IMR-90 (cell line): ENCODE data around the gene CAMLG. TPM values are rescaled to one million over a fixed set of nuclear protein-coding genes. Genes with fewer than 3 reads are reported as not detected.

Experiments used
- ATAC-seq: fragments of 200-7000 bp; cut with Tn5 transposase; 2 replicates; pipeline ENCODE4 v1.9.1; 2020; ENCODE audit warnings: low read depth, mild to moderate bottlenecking, moderate library complexity
- BruUV-seq: library from RNA; stranded (reverse); fragments of 400-500 nt; replicated peaks from 2 replicates; lab custom pipeline; 2021; lab: Mats Ljungman, UMichigan
- CTCF ChIA-PET: fragments of 300-600 bp; formaldehyde crosslinking; extraction: SDS; loops from one replicate; lab custom pipeline; 2021; ENCODE audit warnings: antibody characterized with exemption; lab: Yijun Ruan, JAX
- POLR2A ChIA-PET: fragments of 300-600 bp; sonication (Branson Sonifier 250); formaldehyde crosslinking; loops from one replicate; lab custom pipeline; 2022; ENCODE audit warnings: antibody characterized with exemption; ENCODE audit not compliant: unreplicated experiment; lab: Charles Lee
- DNase-seq: peaks from one replicate; pipeline ENCODE4 v3.0.0; 2013
- H2AFZ ChIP-seq: replicated peaks from 2 replicates; pipeline ENCODE3; 2013; ENCODE audit warnings: low read length, mild to moderate bottlenecking; ENCODE audit not compliant: poor library complexity
- H2AK5ac ChIP-seq: 2 replicates; pipeline ENCODE4 v1.6.1; 2013; ENCODE audit warnings: low read depth, low read length, inconsistent platforms
- H2AK9ac ChIP-seq: replicated peaks from 2 replicates; pipeline ENCODE3; 2013; ENCODE audit warnings: mild to moderate bottlenecking, low read depth, low read length, moderate library complexity; ENCODE audit not compliant: poor library complexity
- H2BK120ac ChIP-seq: 2 replicates; pipeline ENCODE4 v1.6.1; 2013; ENCODE audit warnings: low read depth, low read length, inconsistent platforms
- H2BK15ac ChIP-seq: 3 replicates; pipeline ENCODE4 v1.6.1; 2013; ENCODE audit warnings: low read depth, low read length, inconsistent platforms
- H2BK20ac ChIP-seq: 2 replicates; pipeline ENCODE4 v1.6.1; 2013; ENCODE audit warnings: low read depth, mild to moderate bottlenecking, inconsistent platforms, low read length, moderate library complexity
- H2BK5ac ChIP-seq: 2 replicates; pipeline ENCODE4 v1.6.1; 2013; ENCODE audit warnings: mild to moderate bottlenecking, low read depth, low read length, inconsistent platforms; ENCODE audit not compliant: poor library complexity, severe bottlenecking
- H3K14ac ChIP-seq: replicated peaks from 2 replicates; pipeline ENCODE4 v1.6.1; 2013; ENCODE audit warnings: low read depth, low read length, inconsistent platforms
- H3K18ac ChIP-seq: 2 replicates; pipeline ENCODE4 v1.6.1; 2013; ENCODE audit warnings: low read depth, low read length, control low read depth
- H3K23ac ChIP-seq: 2 replicates; pipeline ENCODE4 v1.6.1; 2013; ENCODE audit warnings: low read depth, low read length, inconsistent platforms
- H3K27ac ChIP-seq: 2 replicates; pipeline ENCODE4 v1.5.1; 2013; ENCODE audit warnings: mild to moderate bottlenecking, control low read depth, low read length; ENCODE audit not compliant: insufficient read depth
- H3K27me3 ChIP-seq: 2 replicates; pipeline ENCODE4 v1.6.1; 2013; ENCODE audit warnings: low read length; ENCODE audit not compliant: control insufficient read depth, insufficient read depth
- H3K36me3 ChIP-seq: 2 replicates; pipeline ENCODE4 v1.6.1; 2013; ENCODE audit warnings: low read length, mixed read lengths; ENCODE audit not compliant: control insufficient read depth, insufficient read depth
- H3K4ac ChIP-seq: 2 replicates; pipeline ENCODE4 v1.6.1; 2013; ENCODE audit warnings: low read depth, low read length, inconsistent platforms
- H3K4me1 ChIP-seq: 2 replicates; pipeline ENCODE4 v1.6.1; 2013; ENCODE audit warnings: low read length, mixed read lengths; ENCODE audit not compliant: control insufficient read depth, insufficient read depth
- H3K4me2 ChIP-seq: 2 replicates; pipeline ENCODE4 v1.6.1; 2013; ENCODE audit warnings: low read depth, mild to moderate bottlenecking, control low read depth, low read length, moderate library complexity
- H3K4me3 ChIP-seq: 2 replicates; pipeline ENCODE4 v1.5.1; 2013; ENCODE audit warnings: low read depth, mild to moderate bottlenecking, control low read depth, low read length, moderate library complexity; ENCODE audit not compliant: insufficient read depth
- H3K56ac ChIP-seq: 2 replicates; pipeline ENCODE4 v1.6.1; 2013; ENCODE audit warnings: low read length, inconsistent platforms; ENCODE audit not compliant: insufficient read depth; ENCODE audit errors: extremely low read depth
- H3K79me1 ChIP-seq, 2 experiments: 2 replicates each; pipeline ENCODE4 v1.6.1; 2013; ENCODE audit warnings: low read length in 2 of 2, inconsistent platforms in 1 of 2, low read depth in 1 of 2
- H3K9ac ChIP-seq: 2 replicates; pipeline ENCODE4 v1.6.1; 2013; ENCODE audit warnings: low read depth, low read length, control low read depth
- H3K9me1 ChIP-seq: 2 replicates; pipeline ENCODE4 v1.6.1; 2013; ENCODE audit warnings: low read length, inconsistent platforms; ENCODE audit not compliant: insufficient read depth
- H3K9me3 ChIP-seq: 2 replicates; pipeline ENCODE4 v1.6.1; 2013; ENCODE audit warnings: low read length; ENCODE audit not compliant: control insufficient read depth, insufficient read depth
- H4K20me1 ChIP-seq: 2 replicates; pipeline ENCODE4 v1.6.1; 2013; ENCODE audit warnings: low read length, inconsistent platforms; ENCODE audit not compliant: insufficient read depth
- H4K5ac ChIP-seq: 2 replicates; pipeline ENCODE4 v1.6.1; 2013; ENCODE audit warnings: mild to moderate bottlenecking, low read depth, low read length, control low read depth
- H4K8ac ChIP-seq, 2 experiments: 2 replicates each; pipeline ENCODE4 v1.6.1; 2013; ENCODE audit warnings: low read depth in 2 of 2, low read length in 2 of 2, control low read depth in 1 of 2, inconsistent platforms in 1 of 2
- H4K91ac ChIP-seq: 2 replicates; pipeline ENCODE4 v1.6.1; 2013; ENCODE audit warnings: low read depth, low read length, inconsistent platforms; ENCODE audit not compliant: insufficient read depth
- BHLHE40 ChIP-seq: fragments of 150-350 bp; IDR thresholded peaks from 2 replicates; pipeline ENCODE4 v1.6.1; 2016; ENCODE audit warnings: mild to moderate bottlenecking, low read depth, low read length
- CEBPB ChIP-seq: IDR thresholded peaks from 2 replicates; pipeline ENCODE4 v1.6.1; 2012; ENCODE audit warnings: low read depth, low read length, improper control_type of control experiment
- CHD1 ChIP-seq: IDR thresholded peaks from 2 replicates; pipeline ENCODE4 v1.6.1; 2012; ENCODE audit warnings: low read depth, low read length, improper control_type of control experiment
- CTCF ChIP-seq: conservative IDR thresholded peaks from 2 replicates; pipeline ENCODE4 v1.5.1; 2012; ENCODE audit warnings: mild to moderate bottlenecking, low read depth, low read length, improper control_type of control experiment
- FOS ChIP-seq: fragments of 150-350 bp; IDR thresholded peaks from 2 replicates; pipeline ENCODE4 v1.6.1; 2016; ENCODE audit warnings: low read depth, low read length
- MAFK ChIP-seq: IDR thresholded peaks from 2 replicates; pipeline ENCODE4 v1.6.1; 2012; ENCODE audit warnings: low read depth, low read length, improper control_type of control experiment
- MAZ ChIP-seq: IDR thresholded peaks from 2 replicates; pipeline ENCODE4 v1.6.1; 2012; ENCODE audit warnings: low read depth, mild to moderate bottlenecking, low read length, improper control_type of control experiment, moderate library complexity, borderline replicate concordance
- MXI1 ChIP-seq: IDR thresholded peaks from 2 replicates; pipeline ENCODE4 v1.6.1; 2012; ENCODE audit warnings: low read depth, mild to moderate bottlenecking, low read length, moderate library complexity, borderline replicate concordance
- NFE2L2 ChIP-seq: fragments of 150-350 bp; IDR thresholded peaks from 2 replicates; pipeline ENCODE4 v1.6.1; 2016; ENCODE audit warnings: low read depth, mild to moderate bottlenecking, low read length
- POLR2A ChIP-seq: IDR thresholded peaks from 2 replicates; pipeline ENCODE4 v1.6.1; 2012; ENCODE audit warnings: mild to moderate bottlenecking, low read depth, low read length
- RAD21 ChIP-seq: IDR thresholded peaks from 2 replicates; pipeline ENCODE4 v1.6.1; 2012; ENCODE audit warnings: low read length, improper control_type of control experiment
- RCOR1 ChIP-seq: IDR thresholded peaks from 2 replicates; pipeline ENCODE4 v1.6.1; 2012; ENCODE audit warnings: mild to moderate bottlenecking, low read length, improper control_type of control experiment; ENCODE audit not compliant: insufficient replicate concordance
- RFX5 ChIP-seq: IDR thresholded peaks from 2 replicates; pipeline ENCODE4 v1.8.0; 2012; ENCODE audit warnings: low read depth, mild to moderate bottlenecking, low read length, moderate library complexity
- SMC3 ChIP-seq: fragments of 150-350 bp; IDR thresholded peaks from 2 replicates; pipeline ENCODE4 v1.6.1; 2016; ENCODE audit warnings: low read depth, mild to moderate bottlenecking, antibody characterized with exemption, low read length, moderate library complexity
- USF2 ChIP-seq: fragments of 150-350 bp; IDR thresholded peaks from 2 replicates; pipeline ENCODE4 v1.6.1; 2017; ENCODE audit warnings: mild to moderate bottlenecking, antibody characterized with exemption, low read length, low read depth
- WGBS, 2 experiments: methylation state at CpG; one replicate each; pipeline versions ENCODE4 v1.1.5 to v1.1.7; 2013; ENCODE audit warnings: missing lambda C conversion rate in 2 of 2; ENCODE audit not compliant: insufficient read length in 1 of 2; ENCODE audit errors: extremely low coverage in 2 of 2; 5-methylcytosine and 5-hydroxymethylcytosine counted together
- dilution Hi-C: fragments of 300-500 bp; cut with HindIII; formaldehyde crosslinking; loops from one replicate; pipeline ENCODE4 v1.14.3; 2018; ENCODE audit warnings: low sequenced_read_pairs; ENCODE audit not compliant: unreplicated experiment
- in situ Hi-C: fragments of 300-500 bp; cut with MboI; formaldehyde crosslinking; loops from 3 replicates; pipeline ENCODE4 v1.14.3; 2019; ENCODE audit warnings: low sequenced_read_pairs, inconsistent platforms, mixed read lengths
- intact Hi-C: fragments of 100-400 bp; cut with micrococcal nuclease; formaldehyde crosslinking; loops from 2 replicates; pipeline ENCODE4 v1.10.0; 2022
- polyA plus RNA-seq, 3 experiments: library from polyadenylated mRNA; depleted of rRNA; stranded (reverse); fragments of >200 nt; gene quantifications; 2 replicates each; pipeline ENCODE4 v1.2.3, GENCODE V29; 2012; ENCODE audit warnings: low replicate concordance in 1 of 3
- total RNA-seq: library from RNA; depleted of rRNA; stranded (reverse); fragments of >200 nt; gene quantifications from 2 replicates; pipeline ENCODE4 v1.2.3, GENCODE V29; 2012
- TF ChIP-seq, protein P1 (sequence below): fragments of 150-350 bp; IDR thresholded peaks from 2 replicates; pipeline ENCODE4 v1.6.1; 2016; ENCODE audit warnings: low read depth, mild to moderate bottlenecking, low read length, moderate library complexity, borderline replicate concordance

CAMLG gene
- total and polyA plus RNA-seq, 2 of the 4 experiments (the other 2 are of a cell fraction), result 11.9 to 13.1 TPM

- Histone ChIP-seq H3K23ac (no peak overlapping the region), H3K4me2 (no peak overlapping the region), H3K79me1 (peaks cover 7 to 23% of the 10 kb centered on the region in 2 experiments; a peak in 3 of 4 replicates), H3K9ac (no peak overlapping the region), H3K27ac (no peak overlapping the region), H4K20me1 (peaks cover 6% of the 10 kb centered on the region; the same call in 1 of the 2 replicates), H3K14ac (no peak overlapping the region), H2BK15ac (no peak overlapping the region), H4K91ac (no peak overlapping the region), H3K18ac (no peak overlapping the region), H2AK9ac (no peak overlapping the region), H3K36me3 (no peaks in the 10 kb centered on the region), H4K5ac (no peak overlapping the region), H3K4ac (no peak overlapping the region), H3K56ac (no peak overlapping the region), H3K9me1 (no peaks in the 10 kb centered on the region; the same call in 1 of the 2 replicates), H3K27me3 (no peaks in the 10 kb centered on the region), H2AK5ac (no peak overlapping the region), H2AFZ (no peak overlapping the region), H3K9me3 (no peaks in the 10 kb centered on the region), H2BK20ac (no peak overlapping the region), H3K4me1 (peaks cover 3% of the 10 kb centered on the region; the same call in 1 of the 2 replicates), H2BK120ac (no peak overlapping the region), H3K4me3 (no peak overlapping the region), H2BK5ac (no peak overlapping the region), H4K8ac (no peak overlapping the region; a peak in 1 of 4 replicates)
- TF ChIP-seq MAFK, result no peak
- TF ChIP-seq POLR2A, result no peak
- TF ChIP-seq FOS, result no peak
- TF ChIP-seq USF2, result no peak
- TF ChIP-seq SMC3, result no peak
- no peak for TF ChIP-seq CEBPB
- TF ChIP-seq RCOR1, result no peak
- no peak for TF ChIP-seq CHD1
- no peak for TF ChIP-seq MAZ
- TF ChIP-seq, protein P1, sequence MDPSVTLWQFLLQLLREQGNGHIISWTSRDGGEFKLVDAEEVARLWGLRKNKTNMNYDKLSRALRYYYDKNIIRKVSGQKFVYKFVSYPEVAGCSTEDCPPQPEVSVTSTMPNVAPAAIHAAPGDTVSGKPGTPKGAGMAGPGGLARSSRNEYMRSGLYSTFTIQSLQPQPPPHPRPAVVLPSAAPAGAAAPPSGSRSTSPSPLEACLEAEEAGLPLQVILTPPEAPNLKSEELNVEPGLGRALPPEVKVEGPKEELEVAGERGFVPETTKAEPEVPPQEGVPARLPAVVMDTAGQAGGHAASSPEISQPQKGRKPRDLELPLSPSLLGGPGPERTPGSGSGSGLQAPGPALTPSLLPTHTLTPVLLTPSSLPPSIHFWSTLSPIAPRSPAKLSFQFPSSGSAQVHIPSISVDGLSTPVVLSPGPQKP, result no peak
- TF ChIP-seq NFE2L2, result no peak
- TF ChIP-seq CTCF, result no peak
- no peak for TF ChIP-seq RFX5
- no peak for TF ChIP-seq RAD21
- no peak for TF ChIP-seq BHLHE40
- no peak for TF ChIP-seq MXI1
- POLR2A ChIA-PET, result no interaction called here
- dilution Hi-C loops (no loop called here), intact Hi-C loops (loop anchor here (5.0 kb wide), 1 partner anchor 531 kb away; no protein-coding TSS in a partner anchor), in situ Hi-C loops (no loop called here)
- DNase-seq, result no peak
- no peak for ATAC-seq
- WGBS, 2 experiments, result no CpG with 5 or more reads among the region's 2 CpGs
- CTCF ChIA-PET, result no interaction called here
- no TSS peak for BruUV-seq
These were observed 2.1 kb upstream of the CAMLG start for GRCh38 chr5:134736173-134736812.
